AG09309 (cell line): Measurements from ENCODE around the gene PTGES2.

Source experiments
- DNase-seq: peaks from one replicate; pipeline ENCODE4 v3.0.0-alpha.2; 2010; ENCODE audit warnings: low read depth
- H3K4me3 ChIP-seq: 2 replicates; pipeline ENCODE4 v1.5.1; 2011; ENCODE audit warnings: mild to moderate bottlenecking, low read depth, low read length, moderate library complexity; ENCODE audit not compliant: control insufficient read depth
- CTCF ChIP-seq: IDR thresholded peaks from 2 replicates; pipeline ENCODE4 v1.5.1; 2011; ENCODE audit warnings: mild to moderate bottlenecking, low read depth, low read length, inconsistent platforms; ENCODE audit not compliant: insufficient read depth, control insufficient read depth; ENCODE audit errors: missing control alignments

The PTGES2 gene

GRCh38 chr9:128153060-128153946 lies 25.8 kb upstream of the PTGES2 start:
- no peak for TF ChIP-seq CTCF
- no peak overlapping the region for H3K4me3 ChIP-seq

GRCh38 chr9:128152133-128153059 lies 24.9 kb upstream of the PTGES2 start:
- no peak for TF ChIP-seq CTCF
- DNase-seq, result no peak
- H3K4me3 ChIP-seq, result no peak overlapping the region

More at GRCh38 chr9:128153060-128153946, 25.8 kb upstream of the PTGES2 start:
- no peak for DNase-seq

- H3K4me3 ChIP-seq, result no peak overlapping the region
- no peak for TF ChIP-seq CTCF
- no peak for DNase-seq
These were observed 24.0 kb upstream of the PTGES2 start for GRCh38 chr9:128151309-128152132.

GRCh38 chr9:128150594-128151308 lies 23.2 kb upstream of the PTGES2 start:
- no peak overlapping the region for H3K4me3 ChIP-seq
- DNase-seq, result no peak
- no peak for TF ChIP-seq CTCF

- no peak overlapping the region for H3K4me3 ChIP-seq
- no peak for TF ChIP-seq CTCF
- no peak for DNase-seq
These were observed 22.5 kb upstream of the PTGES2 start for GRCh38 chr9:128149951-128150593.
